ENCODE measurements around the gene GULP1. TPM values are rescaled to one million over a fixed set of nuclear protein-coding genes. Genes with fewer than 3 reads are reported as not detected.

The GULP1 gene
- polyA plus RNA-seq, 1 donor (not counting 4 experiments of a cell fraction or from before 2014, with no cell fraction given): 11.7 TPM

DNA sequence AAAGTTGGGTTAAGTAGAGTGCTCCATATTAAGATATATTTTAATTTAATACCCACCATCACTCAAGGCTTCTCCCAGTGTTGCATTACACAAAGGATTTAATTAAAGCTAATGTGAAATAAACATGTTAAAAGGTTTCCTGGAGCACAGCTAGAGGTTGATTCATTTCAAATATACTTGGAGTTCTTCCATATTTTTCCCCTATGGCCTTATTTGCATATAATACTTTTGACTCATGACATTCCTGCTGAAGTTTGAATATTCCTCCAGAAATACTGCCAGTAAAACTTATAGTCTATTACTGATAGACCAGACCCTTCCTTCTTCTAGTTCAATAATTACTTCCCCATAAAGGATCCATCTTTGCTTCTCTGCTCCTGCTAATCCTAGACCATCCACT, 227.5 kb downstream of the GULP1 start:
- Histone ChIP-seq H3K27ac (ENCODE audit: control insufficient read depth, insufficient read depth, low read length) (no peak overlapping the region), H3K27me3 (ENCODE audit: control insufficient read depth, extremely low read depth, insufficient read depth, low read length) (no peaks in the 10 kb centered on the region), H3K4me1 (ENCODE audit: control insufficient read depth, extremely low read depth, insufficient read depth, low read length) (peaks cover 14% of the 10 kb centered on the region), H3K4me2 (ENCODE audit: control insufficient read depth, extremely low read depth, insufficient read depth, low read depth, low read length) (no peak overlapping the region), H3K79me2 (ENCODE audit: control insufficient read depth, insufficient read depth, low read length) (no peaks in the 10 kb centered on the region), H2AFZ (ENCODE audit: control insufficient read depth, low read length) (peak overlapping the region; percentile 16), H3K36me3 (ENCODE audit: control insufficient read depth in 2 of 2, extremely low read depth in 1 of 2, insufficient read depth in 2 of 2, low read length in 2 of 2) (no peaks in the 10 kb centered on the region), H4K20me1 (ENCODE audit: control insufficient read depth, extremely low read depth, insufficient read depth, low read length) (no peaks in the 10 kb centered on the region), H3K9me3 (ENCODE audit: control insufficient read depth, low read depth, low read length) (no peaks in the 10 kb centered on the region), H3K4me3 (ENCODE audit: control insufficient read depth in 2 of 3, extremely low read depth in 1 of 3, insufficient read depth in 2 of 3, low read depth in 1 of 3, low read length in 3 of 3) (no peak overlapping the region), H3K9ac (ENCODE audit: control insufficient read depth, extremely low read depth, insufficient read depth, low read length) (no peak overlapping the region), H3K9me1 (ENCODE audit: control insufficient read depth, extremely low read depth, insufficient read depth, low read length) (no peaks in the 10 kb centered on the region)
- DNase-seq (ENCODE audit: low read depth, low spot score): no peak
- no peak for FAIRE-seq
- dilution Hi-C loops (cut with MboI; ENCODE audit: extremely low pct_ligation_motif_present, low sequenced_read_pairs): no loop called here
- TF ChIP-seq, protein P1, sequence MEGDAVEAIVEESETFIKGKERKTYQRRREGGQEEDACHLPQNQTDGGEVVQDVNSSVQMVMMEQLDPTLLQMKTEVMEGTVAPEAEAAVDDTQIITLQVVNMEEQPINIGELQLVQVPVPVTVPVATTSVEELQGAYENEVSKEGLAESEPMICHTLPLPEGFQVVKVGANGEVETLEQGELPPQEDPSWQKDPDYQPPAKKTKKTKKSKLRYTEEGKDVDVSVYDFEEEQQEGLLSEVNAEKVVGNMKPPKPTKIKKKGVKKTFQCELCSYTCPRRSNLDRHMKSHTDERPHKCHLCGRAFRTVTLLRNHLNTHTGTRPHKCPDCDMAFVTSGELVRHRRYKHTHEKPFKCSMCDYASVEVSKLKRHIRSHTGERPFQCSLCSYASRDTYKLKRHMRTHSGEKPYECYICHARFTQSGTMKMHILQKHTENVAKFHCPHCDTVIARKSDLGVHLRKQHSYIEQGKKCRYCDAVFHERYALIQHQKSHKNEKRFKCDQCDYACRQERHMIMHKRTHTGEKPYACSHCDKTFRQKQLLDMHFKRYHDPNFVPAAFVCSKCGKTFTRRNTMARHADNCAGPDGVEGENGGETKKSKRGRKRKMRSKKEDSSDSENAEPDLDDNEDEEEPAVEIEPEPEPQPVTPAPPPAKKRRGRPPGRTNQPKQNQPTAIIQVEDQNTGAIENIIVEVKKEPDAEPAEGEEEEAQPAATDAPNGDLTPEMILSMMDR (optimal IDR thresholded peaks at IDR 0.05 in 1 of 3, IDR thresholded peaks at IDR 0.05 in 1 of 3, conservative IDR thresholded peaks at IDR 0.05 in 1 of 3; ENCODE audit: extremely low read depth in 1 of 3, insufficient read depth in 2 of 3, low read length in 3 of 3): no peak
- no peak for TF ChIP-seq EZH2 (IDR thresholded peaks at IDR 0.05; ENCODE audit: low read length)

GRCh38 chr2:188522517-188522916, 230.8 kb downstream of the GULP1 start:
- Histone ChIP-seq H3K36me3 (ENCODE audit: control insufficient read depth in 2 of 2, extremely low read depth in 1 of 2, insufficient read depth in 2 of 2, low read length in 2 of 2) (no peaks in the 10 kb centered on the region), H2AFZ (ENCODE audit: control insufficient read depth, low read length) (no peak overlapping the region), H3K4me2 (ENCODE audit: control insufficient read depth, extremely low read depth, insufficient read depth, low read depth, low read length) (no peak overlapping the region), H4K20me1 (ENCODE audit: control insufficient read depth, extremely low read depth, insufficient read depth, low read length) (no peaks in the 10 kb centered on the region), H3K79me2 (ENCODE audit: control insufficient read depth, insufficient read depth, low read length) (no peaks in the 10 kb centered on the region), H3K9me3 (ENCODE audit: control insufficient read depth, low read depth, low read length) (no peaks in the 10 kb centered on the region), H3K9me1 (ENCODE audit: control insufficient read depth, extremely low read depth, insufficient read depth, low read length) (no peaks in the 10 kb centered on the region), H3K4me3 (ENCODE audit: control insufficient read depth in 2 of 3, extremely low read depth in 1 of 3, insufficient read depth in 2 of 3, low read depth in 1 of 3, low read length in 3 of 3) (no peak overlapping the region), H3K27me3 (ENCODE audit: control insufficient read depth, extremely low read depth, insufficient read depth, low read length) (no peaks in the 10 kb centered on the region), H3K9ac (ENCODE audit: control insufficient read depth, extremely low read depth, insufficient read depth, low read length) (no peak overlapping the region), H3K4me1 (ENCODE audit: control insufficient read depth, extremely low read depth, insufficient read depth, low read length) (peaks cover 14% of the 10 kb centered on the region), H3K27ac (ENCODE audit: control insufficient read depth, insufficient read depth, low read length) (no peak overlapping the region)
- dilution Hi-C loops (cut with MboI; ENCODE audit: extremely low pct_ligation_motif_present, low sequenced_read_pairs): no loop called here
- TF ChIP-seq, protein P1 (optimal IDR thresholded peaks at IDR 0.05 in 1 of 3, IDR thresholded peaks at IDR 0.05 in 1 of 3, conservative IDR thresholded peaks at IDR 0.05 in 1 of 3; ENCODE audit: extremely low read depth in 1 of 3, insufficient read depth in 2 of 3, low read length in 3 of 3): no peak
- no peak for TF ChIP-seq EZH2 (IDR thresholded peaks at IDR 0.05; ENCODE audit: low read length)
- no peak for FAIRE-seq
- DNase-seq (ENCODE audit: low read depth, low spot score): no peak
